ENCODE results near the gene TYW1B.
"Not testable (repeated sequence)": the region's sequence is repeated elsewhere in the genome, so short reads cannot be mapped to it uniquely, and the experiment has no call there.

- not testable (repeated sequence) for TF ChIP-seq CTCF, POLR2A (IDR thresholded peaks at IDR 0.05)
These were observed 83.6 kb downstream of the TYW1B start for GRCh38 chr7:72744244-72744926.
